ENCODE results near the gene GPR156.
"Not testable (repeated sequence)": the region's sequence is repeated elsewhere in the genome, so short reads cannot be mapped to it uniquely, and the experiment has no call there.

DNA sequence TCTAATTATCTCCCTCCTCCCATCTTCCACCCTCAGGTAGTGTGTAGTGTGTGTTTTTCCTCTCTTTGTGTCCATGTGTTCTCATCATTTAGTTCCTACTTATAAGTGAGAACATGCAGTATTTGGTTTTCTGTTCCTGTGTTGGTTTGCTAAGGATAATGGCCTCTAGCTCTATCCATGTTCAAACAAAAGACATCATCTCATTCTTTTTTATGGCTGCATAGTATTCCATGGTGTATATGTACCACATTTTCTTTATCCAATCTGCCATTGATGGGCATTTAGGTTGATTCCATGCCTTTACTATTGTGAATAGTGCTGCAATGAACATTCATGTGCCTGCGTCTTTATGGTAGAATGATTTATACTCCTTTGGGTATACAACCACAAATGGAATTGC is 68.4 kb downstream of the GPR156 start:
- TF ChIP-seq POLR2A (IDR thresholded peaks at IDR 0.05) = not testable (repeated sequence)
- TF ChIP-seq, protein P1, sequence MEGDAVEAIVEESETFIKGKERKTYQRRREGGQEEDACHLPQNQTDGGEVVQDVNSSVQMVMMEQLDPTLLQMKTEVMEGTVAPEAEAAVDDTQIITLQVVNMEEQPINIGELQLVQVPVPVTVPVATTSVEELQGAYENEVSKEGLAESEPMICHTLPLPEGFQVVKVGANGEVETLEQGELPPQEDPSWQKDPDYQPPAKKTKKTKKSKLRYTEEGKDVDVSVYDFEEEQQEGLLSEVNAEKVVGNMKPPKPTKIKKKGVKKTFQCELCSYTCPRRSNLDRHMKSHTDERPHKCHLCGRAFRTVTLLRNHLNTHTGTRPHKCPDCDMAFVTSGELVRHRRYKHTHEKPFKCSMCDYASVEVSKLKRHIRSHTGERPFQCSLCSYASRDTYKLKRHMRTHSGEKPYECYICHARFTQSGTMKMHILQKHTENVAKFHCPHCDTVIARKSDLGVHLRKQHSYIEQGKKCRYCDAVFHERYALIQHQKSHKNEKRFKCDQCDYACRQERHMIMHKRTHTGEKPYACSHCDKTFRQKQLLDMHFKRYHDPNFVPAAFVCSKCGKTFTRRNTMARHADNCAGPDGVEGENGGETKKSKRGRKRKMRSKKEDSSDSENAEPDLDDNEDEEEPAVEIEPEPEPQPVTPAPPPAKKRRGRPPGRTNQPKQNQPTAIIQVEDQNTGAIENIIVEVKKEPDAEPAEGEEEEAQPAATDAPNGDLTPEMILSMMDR (IDR thresholded peaks at IDR 0.05 in 4 of 5, conservative IDR thresholded peaks at IDR 0.05 in 1 of 5) = not testable (repeated sequence)

Measured in gastrocnemius medialis (tissue), 4 donors.